ENCODE measurements around the gene EOGT.

EOGT gene

GRCh38 chr3:69031635-69032034 lies 18.2 kb upstream of the EOGT start:
- Histone ChIP-seq H3K9ac (ENCODE audit: low read length) (no peak overlapping the region), H3K4me1 (ENCODE audit: insufficient read depth, low read length) (no peaks in the 10 kb centered on the region), H3K27ac (ENCODE audit: low read depth, low read length) (no peak overlapping the region), H3K4me3 (ENCODE audit: low read depth in 1 of 2, low read length in 2 of 2) (no peak overlapping the region), H3K36me3 (ENCODE audit: insufficient read depth, low read length) (peaks cover 54% of the 10 kb centered on the region), H3K27me3 (ENCODE audit: control insufficient read depth in 1 of 2, insufficient read depth in 2 of 2, low read length in 2 of 2) (no peaks in the 10 kb centered on the region), H3K9me3 (ENCODE audit: low read length) (no peaks in the 10 kb centered on the region)

GRCh38 chr3:69020857-69021256 lies 7.4 kb upstream of the EOGT start:
- peaks cover 18% of the 10 kb centered on the region for H3K36me3 ChIP-seq (ENCODE audit: insufficient read depth, low read length)
- H3K27me3 ChIP-seq (ENCODE audit: control insufficient read depth in 1 of 2, insufficient read depth in 2 of 2, low read length in 2 of 2) = no peaks in the 10 kb centered on the region
- no peak overlapping the region for H3K4me3 ChIP-seq (ENCODE audit: low read depth in 1 of 2, low read length in 2 of 2)
- H3K9me3 ChIP-seq (ENCODE audit: low read length) = no peaks in the 10 kb centered on the region
- H3K9ac ChIP-seq (ENCODE audit: low read length) = no peak overlapping the region
- H3K4me1 ChIP-seq (ENCODE audit: insufficient read depth, low read length) = no peaks in the 10 kb centered on the region
- no peak overlapping the region for H3K27ac ChIP-seq (ENCODE audit: low read depth, low read length)

GRCh38 chr3:69020424-69020823 lies 6.9 kb upstream of the EOGT start:
- H3K9me3 ChIP-seq (ENCODE audit: low read length) = no peaks in the 10 kb centered on the region
- H3K36me3 ChIP-seq (ENCODE audit: insufficient read depth, low read length) = peaks cover 14% of the 10 kb centered on the region
- no peak overlapping the region for H3K9ac ChIP-seq (ENCODE audit: low read length)
- H3K27ac ChIP-seq (ENCODE audit: low read depth, low read length) = no peak overlapping the region
- no peaks in the 10 kb centered on the region for H3K4me1 ChIP-seq (ENCODE audit: insufficient read depth, low read length)
- no peak overlapping the region for H3K4me3 ChIP-seq (ENCODE audit: low read depth in 1 of 2, low read length in 2 of 2)
- H3K27me3 ChIP-seq (ENCODE audit: control insufficient read depth in 1 of 2, insufficient read depth in 2 of 2, low read length in 2 of 2) = no peaks in the 10 kb centered on the region

GRCh38 chr3:69016901-69017300 lies 3.4 kb upstream of the EOGT start:
- Histone ChIP-seq H3K9me3 (ENCODE audit: low read length) (no peaks in the 10 kb centered on the region), H3K27me3 (ENCODE audit: control insufficient read depth in 1 of 2, insufficient read depth in 2 of 2, low read length in 2 of 2) (no peaks in the 10 kb centered on the region), H3K27ac (ENCODE audit: low read depth, low read length) (no peak overlapping the region), H3K4me1 (ENCODE audit: insufficient read depth, low read length) (peaks cover 13% of the 10 kb centered on the region), H3K9ac (ENCODE audit: low read length) (no peak overlapping the region), H3K36me3 (ENCODE audit: insufficient read depth, low read length) (no peaks in the 10 kb centered on the region), H3K4me3 (ENCODE audit: low read depth in 1 of 2, low read length in 2 of 2) (no peak overlapping the region)

DNA sequence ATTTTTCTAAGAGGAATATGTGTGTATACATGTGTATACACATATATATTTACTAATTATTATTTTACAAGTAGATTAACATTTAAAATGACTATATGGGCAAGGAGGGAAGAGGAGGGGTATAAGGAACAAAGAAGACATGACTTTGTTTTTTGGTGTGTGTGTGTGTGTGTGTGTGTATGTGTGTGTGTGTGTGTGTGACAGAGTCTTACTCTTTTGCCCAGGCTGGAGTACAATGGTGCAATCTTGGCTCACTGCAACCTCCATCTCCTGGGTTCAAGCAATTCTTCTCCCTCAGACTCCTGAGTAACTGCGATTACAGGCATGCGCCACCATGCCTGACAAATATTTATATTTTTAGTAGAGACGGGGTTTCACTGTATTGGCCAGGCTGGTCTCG lies 2.6 kb upstream of the EOGT start:
- peaks cover 20% of the 10 kb centered on the region for H3K4me1 ChIP-seq (ENCODE audit: insufficient read depth, low read length)
- no peak overlapping the region for H3K4me3 ChIP-seq (ENCODE audit: low read depth in 1 of 2, low read length in 2 of 2)
- H3K27ac ChIP-seq (ENCODE audit: low read depth, low read length) = no peak overlapping the region
- H3K9ac ChIP-seq (ENCODE audit: low read length) = no peak overlapping the region
- H3K9me3 ChIP-seq (ENCODE audit: low read length) = no peaks in the 10 kb centered on the region
- H3K36me3 ChIP-seq (ENCODE audit: insufficient read depth, low read length) = no peaks in the 10 kb centered on the region
- no peaks in the 10 kb centered on the region for H3K27me3 ChIP-seq (ENCODE audit: control insufficient read depth in 1 of 2, insufficient read depth in 2 of 2, low read length in 2 of 2)

- peak overlapping the region; percentile 85 for H3K9ac ChIP-seq (ENCODE audit: low read length)
- H3K9me3 ChIP-seq (ENCODE audit: low read length) = no peaks in the 10 kb centered on the region
- H3K4me3 ChIP-seq (ENCODE audit: low read depth in 1 of 2, low read length in 2 of 2) = peak overlapping the region in 1 of 2 donors; percentile 86
- peaks cover 5% of the 10 kb centered on the region for H3K36me3 ChIP-seq (ENCODE audit: insufficient read depth, low read length)
- peaks cover 39% of the 10 kb centered on the region for H3K4me1 ChIP-seq (ENCODE audit: insufficient read depth, low read length)
- no peaks in the 10 kb centered on the region for H3K27me3 ChIP-seq (ENCODE audit: control insufficient read depth in 1 of 2, insufficient read depth in 2 of 2, low read length in 2 of 2)
- H3K27ac ChIP-seq (ENCODE audit: low read depth, low read length) = peak overlapping the region; percentile 93
Measured at GRCh38 chr3:69014022-69014580, 617 bp upstream of the EOGT start.

GRCh38 chr3:69012800-69013252 lies 658 bp downstream of the EOGT start:
- Histone ChIP-seq H3K27ac (ENCODE audit: low read depth, low read length) (peak overlapping the region; percentile 93), H3K36me3 (ENCODE audit: insufficient read depth, low read length) (peaks cover 11% of the 10 kb centered on the region), H3K4me3 (ENCODE audit: low read depth in 1 of 2, low read length in 2 of 2) (peak overlapping the region; percentile 73 to 86), H3K9me3 (ENCODE audit: low read length) (no peaks in the 10 kb centered on the region), H3K9ac (ENCODE audit: low read length) (peak overlapping the region; percentile 85), H3K27me3 (ENCODE audit: control insufficient read depth in 1 of 2, insufficient read depth in 2 of 2, low read length in 2 of 2) (no peaks in the 10 kb centered on the region), H3K4me1 (ENCODE audit: insufficient read depth, low read length) (peaks cover 43% of the 10 kb centered on the region)

GRCh38 chr3:69012100-69012799 lies 1.2 kb downstream of the EOGT start:
- Histone ChIP-seq H3K4me1 (ENCODE audit: insufficient read depth, low read length) (peaks cover 43% of the 10 kb centered on the region), H3K9me3 (ENCODE audit: low read length) (no peaks in the 10 kb centered on the region), H3K36me3 (ENCODE audit: insufficient read depth, low read length) (peaks cover 11% of the 10 kb centered on the region), H3K27ac (ENCODE audit: low read depth, low read length) (peak overlapping the region; percentile 93), H3K4me3 (ENCODE audit: low read depth in 1 of 2, low read length in 2 of 2) (peak overlapping the region; percentile 73 to 86), H3K27me3 (ENCODE audit: control insufficient read depth in 1 of 2, insufficient read depth in 2 of 2, low read length in 2 of 2) (no peaks in the 10 kb centered on the region), H3K9ac (ENCODE audit: low read length) (peak overlapping the region; percentile 85)

GRCh38 chr3:69011096-69011730 lies 2.3 kb downstream of the EOGT start:
- H3K4me1 ChIP-seq (ENCODE audit: insufficient read depth, low read length) = peaks cover 43% of the 10 kb centered on the region
- no peak overlapping the region for H3K9ac ChIP-seq (ENCODE audit: low read length)
- no peaks in the 10 kb centered on the region for H3K9me3 ChIP-seq (ENCODE audit: low read length)
- peaks cover 18% of the 10 kb centered on the region for H3K36me3 ChIP-seq (ENCODE audit: insufficient read depth, low read length)
- H3K27ac ChIP-seq (ENCODE audit: low read depth, low read length) = peak overlapping the region; percentile 93
- H3K27me3 ChIP-seq (ENCODE audit: control insufficient read depth in 1 of 2, insufficient read depth in 2 of 2, low read length in 2 of 2) = no peaks in the 10 kb centered on the region
- H3K4me3 ChIP-seq (ENCODE audit: low read depth in 1 of 2, low read length in 2 of 2) = no peak overlapping the region

GRCh38 chr3:69009559-69010410 lies 3.7 kb downstream of the EOGT start:
- Histone ChIP-seq H3K27ac (ENCODE audit: low read depth, low read length) (peak overlapping the region; percentile 17), H3K36me3 (ENCODE audit: insufficient read depth, low read length) (peaks cover 23% of the 10 kb centered on the region), H3K9me3 (ENCODE audit: low read length) (no peaks in the 10 kb centered on the region), H3K27me3 (ENCODE audit: control insufficient read depth in 1 of 2, insufficient read depth in 2 of 2, low read length in 2 of 2) (no peaks in the 10 kb centered on the region), H3K4me1 (ENCODE audit: insufficient read depth, low read length) (peaks cover 43% of the 10 kb centered on the region), H3K9ac (ENCODE audit: low read length) (no peak overlapping the region), H3K4me3 (ENCODE audit: low read depth in 1 of 2, low read length in 2 of 2) (no peak overlapping the region)

DNA sequence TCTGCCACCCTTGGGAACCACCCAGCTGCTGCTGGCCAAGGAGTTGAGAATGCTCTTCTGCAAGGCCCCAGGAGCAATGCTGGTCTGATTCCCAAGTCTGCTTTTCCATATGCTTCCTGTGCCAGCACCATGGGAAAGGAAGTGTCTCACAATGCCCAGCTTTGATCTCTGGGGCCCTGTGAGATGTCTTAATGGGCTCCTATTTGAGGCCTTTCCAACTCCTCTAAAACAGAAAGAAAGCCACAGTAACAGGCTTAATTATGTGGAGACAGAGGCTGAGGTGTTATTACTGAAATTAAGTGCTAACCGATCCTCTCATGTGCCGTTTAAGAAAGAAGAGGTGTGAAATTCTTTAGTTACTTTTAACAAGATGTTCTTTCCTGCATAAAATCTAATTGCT lies 4.5 kb downstream of the EOGT start:
- peaks cover 31% of the 10 kb centered on the region for H3K36me3 ChIP-seq (ENCODE audit: insufficient read depth, low read length)
- no peak overlapping the region for H3K27ac ChIP-seq (ENCODE audit: low read depth, low read length)
- no peak overlapping the region for H3K4me3 ChIP-seq (ENCODE audit: low read depth in 1 of 2, low read length in 2 of 2)

More for the DNA sequence above, 4.5 kb downstream of the EOGT start:
- no peaks in the 10 kb centered on the region for H3K27me3 ChIP-seq (ENCODE audit: control insufficient read depth in 1 of 2, insufficient read depth in 2 of 2, low read length in 2 of 2)
- no peak overlapping the region for H3K9ac ChIP-seq (ENCODE audit: low read length)
- peaks cover 36% of the 10 kb centered on the region for H3K4me1 ChIP-seq (ENCODE audit: insufficient read depth, low read length)
- H3K9me3 ChIP-seq (ENCODE audit: low read length) = no peaks in the 10 kb centered on the region

All from muscle layer of colon (tissue), 2 donors.